GM21447 (cell line): Measurements from ENCODE around the gene GALE.

Experiments
- ATAC-seq: cut with Tn5 transposase; IDR thresholded peaks from one replicate; pipeline ENCODE4 v1.9.1; 2021; ENCODE audit not compliant: unreplicated experiment

The GALE gene

GRCh38 chr1:23756676-23757075, 43.9 kb downstream of the GALE start:
- ATAC-seq = no peak

GRCh38 chr1:23752909-23753308, 47.6 kb downstream of the GALE start:
- ATAC-seq = no peak

- ATAC-seq = no peak
Measured at GRCh38 chr1:23751815-23752200, 48.7 kb downstream of the GALE start.

- ATAC-seq = no peak
Measured at GRCh38 chr1:23751050-23751814, 49.3 kb downstream of the GALE start.

- no peak for ATAC-seq
Measured at GRCh38 chr1:23748016-23748415, 52.5 kb downstream of the GALE start.
